Upper lobe of right lung (tissue), 1 donor: ENCODE results near the gene CDKN2B. TPM values are rescaled to one million over a fixed set of nuclear protein-coding genes. Genes with fewer than 3 reads are reported as not detected.

Experiments used
- ATAC-seq: fragments of 200-7000 bp; cut with Tn5 transposase; one replicate; pipeline ENCODE4 v1.9.1; 2020; ENCODE audit warnings: mild to moderate bottlenecking, moderate library complexity
- DNase-seq: peaks from one replicate; pipeline ENCODE4 v3.0.0-alpha.2; 2020
- H3K27ac ChIP-seq: fragments of 200-600 bp; one replicate; pipeline ENCODE4 v1.8.0; 2022
- H3K27me3 ChIP-seq: fragments of 200-600 bp; one replicate; pipeline ENCODE4 v1.8.0; 2022; ENCODE audit warnings: mild to moderate bottlenecking
- H3K36me3 ChIP-seq: fragments of 200-600 bp; one replicate; pipeline ENCODE4 v1.8.0; 2022
- H3K4me1 ChIP-seq: fragments of 200-600 bp; one replicate; pipeline ENCODE4 v1.8.0; 2022
- H3K4me3 ChIP-seq: fragments of 200-600 bp; one replicate; pipeline ENCODE4 v1.8.0; 2022; ENCODE audit warnings: mild to moderate bottlenecking
- H3K9me3 ChIP-seq: fragments of 200-600 bp; one replicate; pipeline ENCODE4 v1.8.0; 2022
- intact Hi-C: fragments of 100-400 bp; cut with DNase I; formaldehyde crosslinking; loops from one replicate; pipeline ENCODE4 v1.11.0; 2022
- total RNA-seq: library from RNA; stranded (reverse); fragmentation: NEBNext Ultra II Directional; extraction: Animal tissue kit (Norgen Biotek cat#: 25700); gene quantifications from one replicate; pipeline ENCODE4 v1.2.1, GENCODE V29; 2021
- TF ChIP-seq, protein P1 (sequence below): fragments of 200-600 bp; IDR thresholded peaks from one replicate; pipeline ENCODE4 v1.8.0; 2022; ENCODE audit warnings: antibody characterized with exemption
- donor health status: DM: no; HTN: yes; CAD: no; lungs with severe emphysema.

The CDKN2B gene
- total RNA-seq, 1 donor from 2014 or later, result 31.3 TPM

DNA sequence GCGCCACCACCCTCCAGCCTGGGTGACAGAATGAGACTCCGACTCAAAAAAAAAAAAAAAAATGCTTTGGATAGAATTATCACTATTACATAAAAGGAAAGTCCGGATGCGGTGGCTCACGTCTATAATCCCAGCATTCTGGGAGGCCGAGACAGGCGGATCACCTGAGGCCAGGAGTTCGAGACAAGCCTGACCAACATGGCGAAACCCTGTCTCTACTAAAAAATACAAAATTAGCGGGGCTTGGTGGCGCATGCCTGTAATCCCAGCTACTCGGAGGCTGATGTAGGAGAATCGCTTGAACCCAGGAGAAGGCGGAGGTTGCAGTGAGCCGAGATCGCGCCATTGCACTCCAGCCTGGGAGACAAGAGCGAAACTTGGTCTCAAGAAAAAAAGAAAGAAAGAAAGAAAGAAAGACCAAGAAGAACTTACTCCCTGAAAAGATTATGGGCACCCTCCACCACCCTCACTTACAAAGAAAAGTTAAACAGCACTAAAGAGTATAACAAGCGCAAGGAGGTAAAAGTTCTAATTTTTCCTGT lies 32.7 kb downstream of the CDKN2B start:
- no peak for DNase-seq
- H3K27ac ChIP-seq, result no peak overlapping the region
- H3K4me1 ChIP-seq, result peaks cover 9% of the 10 kb centered on the region
- H3K4me3 ChIP-seq, result no peak overlapping the region
- no peak for ATAC-seq
- TF ChIP-seq, protein P1, sequence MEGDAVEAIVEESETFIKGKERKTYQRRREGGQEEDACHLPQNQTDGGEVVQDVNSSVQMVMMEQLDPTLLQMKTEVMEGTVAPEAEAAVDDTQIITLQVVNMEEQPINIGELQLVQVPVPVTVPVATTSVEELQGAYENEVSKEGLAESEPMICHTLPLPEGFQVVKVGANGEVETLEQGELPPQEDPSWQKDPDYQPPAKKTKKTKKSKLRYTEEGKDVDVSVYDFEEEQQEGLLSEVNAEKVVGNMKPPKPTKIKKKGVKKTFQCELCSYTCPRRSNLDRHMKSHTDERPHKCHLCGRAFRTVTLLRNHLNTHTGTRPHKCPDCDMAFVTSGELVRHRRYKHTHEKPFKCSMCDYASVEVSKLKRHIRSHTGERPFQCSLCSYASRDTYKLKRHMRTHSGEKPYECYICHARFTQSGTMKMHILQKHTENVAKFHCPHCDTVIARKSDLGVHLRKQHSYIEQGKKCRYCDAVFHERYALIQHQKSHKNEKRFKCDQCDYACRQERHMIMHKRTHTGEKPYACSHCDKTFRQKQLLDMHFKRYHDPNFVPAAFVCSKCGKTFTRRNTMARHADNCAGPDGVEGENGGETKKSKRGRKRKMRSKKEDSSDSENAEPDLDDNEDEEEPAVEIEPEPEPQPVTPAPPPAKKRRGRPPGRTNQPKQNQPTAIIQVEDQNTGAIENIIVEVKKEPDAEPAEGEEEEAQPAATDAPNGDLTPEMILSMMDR, result no peak
- intact Hi-C loops, result no loop called here
- no peaks in the 10 kb centered on the region for H3K36me3 ChIP-seq
- H3K27me3 ChIP-seq, result peaks cover 93% of the 10 kb centered on the region
- no peaks in the 10 kb centered on the region for H3K9me3 ChIP-seq

GRCh38 chr9:21974722-21975409 lies 34.2 kb downstream of the CDKN2B start:
- Histone ChIP-seq H3K36me3 (no peaks in the 10 kb centered on the region), H3K9me3 (no peaks in the 10 kb centered on the region), H3K4me3 (peak overlapping the region; percentile 52), H3K4me1 (peaks cover 9% of the 10 kb centered on the region), H3K27ac (no peak overlapping the region), H3K27me3 (peaks cover 98% of the 10 kb centered on the region)
- intact Hi-C loops, result no loop called here
- ATAC-seq (peak; percentile 79), DNase-seq (no peak)
- TF ChIP-seq, protein P1, result no peak

DNA sequence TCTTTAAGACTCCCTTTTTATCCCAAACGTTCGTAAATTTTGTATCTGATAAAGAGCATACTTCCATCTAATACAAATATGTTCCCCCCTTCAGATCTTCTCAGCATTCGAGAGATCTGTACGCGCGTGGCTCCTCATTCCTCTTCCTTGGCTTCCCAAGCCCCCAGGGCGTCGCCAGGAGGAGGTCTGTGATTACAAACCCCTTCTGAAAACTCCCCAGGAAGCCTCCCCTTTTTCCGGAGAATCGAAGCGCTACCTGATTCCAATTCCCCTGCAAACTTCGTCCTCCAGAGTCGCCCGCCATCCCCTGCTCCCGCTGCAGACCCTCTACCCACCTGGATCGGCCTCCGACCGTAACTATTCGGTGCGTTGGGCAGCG lies 34.8 kb downstream of the CDKN2B start:
- ATAC-seq (no peak), DNase-seq (no peak)
- H3K4me3 ChIP-seq, result peak overlapping the region; percentile 52
- H3K9me3 ChIP-seq, result no peaks in the 10 kb centered on the region
- intact Hi-C loops, result no loop called here
- TF ChIP-seq, protein P1, result no peak
- peaks cover 9% of the 10 kb centered on the region for H3K4me1 ChIP-seq
- peaks cover 98% of the 10 kb centered on the region for H3K27me3 ChIP-seq
- H3K36me3 ChIP-seq, result no peaks in the 10 kb centered on the region
- no peak overlapping the region for H3K27ac ChIP-seq

DNA sequence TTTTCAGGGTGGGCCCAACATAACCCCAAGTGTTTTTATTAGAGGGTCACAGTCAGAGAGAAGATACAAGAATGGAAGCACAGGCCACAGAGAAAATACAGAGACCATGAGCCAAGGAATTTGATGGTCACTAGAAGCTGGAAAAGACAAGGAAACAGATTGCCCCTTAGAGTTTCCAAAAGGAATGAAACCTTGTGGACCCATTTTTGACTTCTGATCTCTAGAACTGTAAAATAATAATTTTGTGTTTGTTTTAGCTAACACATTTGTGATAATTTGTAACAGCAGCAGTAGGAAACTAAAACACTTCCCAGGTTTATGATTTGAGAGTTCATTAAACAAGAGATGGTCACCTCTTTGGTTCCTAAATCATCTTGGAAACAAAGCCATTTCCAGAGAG lies 36.7 kb downstream of the CDKN2B start:
- DNase-seq, result no peak
- no peak for ATAC-seq
- TF ChIP-seq, protein P1, result no peak
- no peak overlapping the region for H3K4me3 ChIP-seq
- intact Hi-C loops, result no loop called here
- no peak overlapping the region for H3K27ac ChIP-seq
- H3K27me3 ChIP-seq, result peaks cover 99% of the 10 kb centered on the region
- H3K36me3 ChIP-seq, result no peaks in the 10 kb centered on the region
- no peaks in the 10 kb centered on the region for H3K9me3 ChIP-seq
- H3K4me1 ChIP-seq, result peaks cover 9% of the 10 kb centered on the region

DNA sequence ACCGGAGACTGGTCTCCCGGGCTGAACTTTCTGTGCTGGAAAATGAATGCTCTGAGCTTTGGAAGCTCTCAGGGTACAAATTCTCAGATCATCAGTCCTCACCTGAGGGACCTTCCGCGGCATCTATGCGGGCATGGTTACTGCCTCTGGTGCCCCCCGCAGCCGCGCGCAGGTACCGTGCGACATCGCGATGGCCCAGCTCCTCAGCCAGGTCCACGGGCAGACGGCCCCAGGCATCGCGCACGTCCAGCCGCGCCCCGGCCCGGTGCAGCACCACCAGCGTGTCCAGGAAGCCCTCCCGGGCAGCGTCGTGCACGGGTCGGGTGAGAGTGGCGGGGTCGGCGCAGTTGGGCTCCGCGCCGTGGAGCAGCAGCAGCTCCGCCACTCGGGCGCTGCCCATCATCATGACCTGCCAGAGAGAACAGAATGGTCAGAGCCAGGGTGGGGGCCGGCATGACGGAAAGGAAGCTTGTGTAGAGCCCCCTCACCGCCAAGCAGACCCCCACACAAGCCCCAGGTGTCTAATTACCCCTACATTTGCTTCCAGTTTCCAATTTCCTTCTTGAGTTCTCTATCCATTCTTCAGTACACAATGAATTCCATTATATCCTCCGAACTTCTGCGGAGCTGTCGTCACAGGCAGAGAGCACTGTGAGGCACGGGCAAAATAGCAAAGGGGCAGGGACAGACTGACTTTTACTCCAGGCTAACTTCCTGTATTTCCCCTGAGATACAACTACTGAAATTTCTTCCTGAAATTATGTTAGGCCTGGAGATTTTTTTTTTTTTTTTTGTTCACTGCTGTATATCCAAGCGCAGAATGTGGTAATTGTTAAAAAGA lies 38.1 kb downstream of the CDKN2B start:
- no peak overlapping the region for H3K27ac ChIP-seq
- H3K36me3 ChIP-seq, result no peaks in the 10 kb centered on the region
- TF ChIP-seq, protein P1, result no peak
- intact Hi-C loops, result no loop called here
- H3K9me3 ChIP-seq, result no peaks in the 10 kb centered on the region
- no peak overlapping the region for H3K4me3 ChIP-seq
- no peak for DNase-seq
- H3K4me1 ChIP-seq, result peaks cover 9% of the 10 kb centered on the region
- no peak for ATAC-seq
- peaks cover 99% of the 10 kb centered on the region for H3K27me3 ChIP-seq
